Measurements from ENCODE around the gene TCF20.

Gene TCF20

GRCh38 chr22:42307806-42308563, 37.5 kb upstream of the TCF20 start:
- DNase-seq (no peak), ATAC-seq (replicated peaks) (no peak)
- no peak overlapping the region for H3K27ac Mint-ChIP-seq
- peaks cover 8 to 36% of the 10 kb centered on the region in 2 donors for H3K27me3 Mint-ChIP-seq
- H3K4me3 Mint-ChIP-seq = no peak overlapping the region
- H3K36me3 Mint-ChIP-seq (ENCODE audit: insufficient read depth) = peaks cover 3% of the 10 kb centered on the region
- H3K9me3 Mint-ChIP-seq = no peaks in the 10 kb centered on the region
- H3K4me1 Mint-ChIP-seq (ENCODE audit: low read depth in 2 of 2) = peaks cover 8 to 19% of the 10 kb centered on the region in 2 donors

GRCh38 chr22:42306010-42306409, 35.6 kb upstream of the TCF20 start:
- H3K36me3 Mint-ChIP-seq (ENCODE audit: insufficient read depth) = peaks cover 7% of the 10 kb centered on the region
- no peaks in the 10 kb centered on the region for H3K9me3 Mint-ChIP-seq
- ATAC-seq (replicated peaks) = no peak
- H3K27ac Mint-ChIP-seq = no peak overlapping the region
- peaks cover 11 to 15% of the 10 kb centered on the region in 2 donors for H3K4me1 Mint-ChIP-seq (ENCODE audit: low read depth in 2 of 2)
- no peak overlapping the region for H3K4me3 Mint-ChIP-seq
- no peak for DNase-seq
- peaks cover 8 to 43% of the 10 kb centered on the region in 2 donors for H3K27me3 Mint-ChIP-seq

GRCh38 chr22:42304324-42304790, 33.9 kb upstream of the TCF20 start:
- H3K36me3 Mint-ChIP-seq (ENCODE audit: insufficient read depth) = peaks cover 3% of the 10 kb centered on the region
- DNase-seq (no peak), ATAC-seq (replicated peaks) (no peak)
- H3K27ac Mint-ChIP-seq = no peak overlapping the region
- H3K9me3 Mint-ChIP-seq = no peaks in the 10 kb centered on the region
- peaks cover 25 to 31% of the 10 kb centered on the region in 2 donors for H3K4me1 Mint-ChIP-seq (ENCODE audit: low read depth in 2 of 2)
- H3K4me3 Mint-ChIP-seq = no peak overlapping the region
- H3K27me3 Mint-ChIP-seq = peaks cover 8 to 35% of the 10 kb centered on the region in 2 donors

- ATAC-seq (replicated peaks) (no peak), DNase-seq (no peak)
- Mint-ChIP-seq H3K4me1 (ENCODE audit: low read depth in 2 of 2) (peaks cover 32 to 37% of the 10 kb centered on the region in 2 donors), H3K27ac (no peak overlapping the region), H3K36me3 (ENCODE audit: insufficient read depth) (peaks cover 3% of the 10 kb centered on the region), H3K27me3 (peaks cover 8 to 35% of the 10 kb centered on the region in 2 donors), H3K4me3 (no peak overlapping the region), H3K9me3 (no peaks in the 10 kb centered on the region)
Observed at GRCh38 chr22:42303396-42304323, 33.2 kb upstream of the TCF20 start.

- Mint-ChIP-seq H3K4me1 (ENCODE audit: low read depth in 2 of 2) (peaks cover 38 to 42% of the 10 kb centered on the region in 2 donors), H3K9me3 (no peaks in the 10 kb centered on the region), H3K4me3 (no peak overlapping the region), H3K27me3 (peaks cover 8 to 35% of the 10 kb centered on the region in 2 donors), H3K27ac (no peak overlapping the region), H3K36me3 (ENCODE audit: insufficient read depth) (peaks cover 3% of the 10 kb centered on the region)
- ATAC-seq (replicated peaks) (no peak), DNase-seq (no peak)
Observed at GRCh38 chr22:42301742-42302102, 31.3 kb upstream of the TCF20 start.

- DNase-seq = no peak
- peaks cover 3% of the 10 kb centered on the region for H3K36me3 Mint-ChIP-seq (ENCODE audit: insufficient read depth)
- peak overlapping the region; percentile 91 to 93 for H3K27ac Mint-ChIP-seq
- H3K9me3 Mint-ChIP-seq = no peaks in the 10 kb centered on the region
- peak overlapping the region; percentile 79 to 80 for H3K4me3 Mint-ChIP-seq
- H3K27me3 Mint-ChIP-seq = peaks cover 8 to 35% of the 10 kb centered on the region in 2 donors
- no peak for ATAC-seq (replicated peaks)
- H3K4me1 Mint-ChIP-seq (ENCODE audit: low read depth in 2 of 2) = peaks cover 38 to 42% of the 10 kb centered on the region in 2 donors
Observed at GRCh38 chr22:42301077-42301741, 30.8 kb upstream of the TCF20 start.

- peaks cover 38 to 42% of the 10 kb centered on the region in 2 donors for H3K4me1 Mint-ChIP-seq (ENCODE audit: low read depth in 2 of 2)
- ATAC-seq (replicated peaks) (peak; percentile 81), DNase-seq (no peak)
- H3K36me3 Mint-ChIP-seq (ENCODE audit: insufficient read depth) = peaks cover 3% of the 10 kb centered on the region
- H3K4me3 Mint-ChIP-seq = peak overlapping the region; percentile 79 to 80
- peak overlapping the region; percentile 91 to 93 for H3K27ac Mint-ChIP-seq
- H3K27me3 Mint-ChIP-seq = peaks cover 7 to 32% of the 10 kb centered on the region in 2 donors
- H3K9me3 Mint-ChIP-seq = no peaks in the 10 kb centered on the region
Observed at GRCh38 chr22:42300259-42301076, 30.0 kb upstream of the TCF20 start.

- Mint-ChIP-seq H3K27ac (peak overlapping the region; percentile 91 to 93), H3K27me3 (peaks cover 0 to 25% of the 10 kb centered on the region in 2 donors), H3K9me3 (no peaks in the 10 kb centered on the region), H3K36me3 (ENCODE audit: insufficient read depth) (peaks cover 3% of the 10 kb centered on the region), H3K4me3 (peak overlapping the region; percentile 79 to 80), H3K4me1 (ENCODE audit: low read depth in 2 of 2) (peaks cover 38 to 43% of the 10 kb centered on the region in 2 donors)
- ATAC-seq (replicated peaks) (peak; percentile 45), DNase-seq (peak; percentile 14 to 41 (median 19))
Observed at GRCh38 chr22:42299586-42300258, 29.3 kb upstream of the TCF20 start.

- peaks cover 38 to 45% of the 10 kb centered on the region in 2 donors for H3K4me1 Mint-ChIP-seq (ENCODE audit: low read depth in 2 of 2)
- H3K27me3 Mint-ChIP-seq = peaks cover 0 to 15% of the 10 kb centered on the region in 2 donors
- peak overlapping the region; percentile 79 to 80 for H3K4me3 Mint-ChIP-seq
Observed at GRCh38 chr22:42298746-42299145, 28.3 kb upstream of the TCF20 start.

GRCh38 chr22:42297778-42298177, 27.3 kb upstream of the TCF20 start:
- H3K9me3 Mint-ChIP-seq = no peaks in the 10 kb centered on the region
- peaks cover 33 to 45% of the 10 kb centered on the region in 2 donors for H3K4me1 Mint-ChIP-seq (ENCODE audit: low read depth in 2 of 2)
- H3K36me3 Mint-ChIP-seq (ENCODE audit: insufficient read depth) = peaks cover 3% of the 10 kb centered on the region
- H3K27me3 Mint-ChIP-seq = peaks cover 0 to 5% of the 10 kb centered on the region in 2 donors
- no peak for DNase-seq
- no peak for ATAC-seq (replicated peaks)
- H3K4me3 Mint-ChIP-seq = peak overlapping the region in 1 of 2 donors; percentile 24
- H3K27ac Mint-ChIP-seq = peak overlapping the region; percentile 86 to 93

More at GRCh38 chr22:42298746-42299145, 28.3 kb upstream of the TCF20 start:
- DNase-seq (no peak), ATAC-seq (replicated peaks) (no peak)
- peaks cover 3% of the 10 kb centered on the region for H3K36me3 Mint-ChIP-seq (ENCODE audit: insufficient read depth)
- no peaks in the 10 kb centered on the region for H3K9me3 Mint-ChIP-seq
- peak overlapping the region; percentile 86 to 93 for H3K27ac Mint-ChIP-seq

GRCh38 chr22:42296883-42297282, 26.4 kb upstream of the TCF20 start:
- Mint-ChIP-seq H3K4me1 (ENCODE audit: low read depth in 2 of 2) (peaks cover 33 to 45% of the 10 kb centered on the region in 2 donors), H3K27ac (peak overlapping the region; percentile 86 to 93), H3K27me3 (no peaks in the 10 kb centered on the region), H3K4me3 (no peak overlapping the region), H3K9me3 (no peaks in the 10 kb centered on the region), H3K36me3 (ENCODE audit: insufficient read depth) (peaks cover 2% of the 10 kb centered on the region)
- ATAC-seq (replicated peaks) (no peak), DNase-seq (no peak)

GRCh38 chr22:42296381-42296853, 26.0 kb upstream of the TCF20 start:
- H3K36me3 Mint-ChIP-seq (ENCODE audit: insufficient read depth) = peaks cover 2% of the 10 kb centered on the region
- DNase-seq (no peak), ATAC-seq (replicated peaks) (no peak)
- no peaks in the 10 kb centered on the region for H3K27me3 Mint-ChIP-seq
- peaks cover 33 to 45% of the 10 kb centered on the region in 2 donors for H3K4me1 Mint-ChIP-seq (ENCODE audit: low read depth in 2 of 2)
- no peaks in the 10 kb centered on the region for H3K9me3 Mint-ChIP-seq
- H3K4me3 Mint-ChIP-seq = no peak overlapping the region
- peak overlapping the region in 1 of 2 donors; percentile 93 for H3K27ac Mint-ChIP-seq

All from effector memory CD8-positive, alpha-beta T cell (primary cell).